ENCODE data around the gene ATPAF1. TPM values are rescaled to one million over a fixed set of nuclear protein-coding genes. Genes with fewer than 3 reads are reported as not detected.
A peak's percentile ranks its signal among the peaks of the same experiment; 100 is the strongest.

Gene ATPAF1
- total and polyA plus RNA-seq, 9 of the 15 experiments (the other 6 are each of a cell fraction or from before 2014, with no cell fraction given), result 6.3 to 56.2 (median 27.4) TPM

GRCh38 chr1:46582972-46583371, 85.2 kb downstream of the ATPAF1 start (continued):
- TF ChIP-seq ZNF277 (CRISPR knock-in tag; IDR thresholded peaks at IDR 0.05; ENCODE audit: borderline replicate concordance) (no peak), ZNF395 (CRISPR knock-in tag; IDR thresholded peaks at IDR 0.05) (no peak), SMARCE1 (IDR thresholded peaks at IDR 0.05) (peak; percentile 35; the same call in 1 of the 2 replicates), KLF6 (CRISPR knock-in tag; IDR thresholded peaks at IDR 0.05; ENCODE audit: borderline replicate concordance) (no peak), KDM1A (IDR thresholded peaks at IDR 0.05) (0 out of 4 replicates have a peak, but pooled peaks of 1 of the 2 experiments have one; percentile 18), SOX6 (IDR thresholded peaks at IDR 0.05) (0 out of 2 replicates have a peak, but pooled peaks have one; percentile 10), FOXA3 (CRISPR knock-in tag; conservative IDR thresholded peaks at IDR 0.05 in 1 of 2, IDR thresholded peaks at IDR 0.05 in 1 of 2) (peak in 1 of 2 experiments; percentile 35; a peak in 1 of 4 replicates), TEAD1 (CRISPR knock-in tag; IDR thresholded peaks at IDR 0.05) (no peak), GTF2B (IDR thresholded peaks at IDR 0.05; ENCODE audit: extremely low read depth, insufficient read length) (no peak), ZNF274 (IDR thresholded peaks at IDR 0.05; ENCODE audit: borderline replicate concordance, low read depth, low read length) (no peak), TEAD4 (IDR thresholded peaks at IDR 0.05; ENCODE audit: low read length) (peak; percentile 52; the same call in 1 of the 2 replicates), TEAD4 (CRISPR knock-in tag; IDR thresholded peaks at IDR 0.05; ENCODE audit: borderline replicate concordance) (no peak), ZBTB43 (CRISPR knock-in tag; IDR thresholded peaks at IDR 0.05) (no peak), ARID2 (IDR thresholded peaks at IDR 0.05) (no peak), L3MBTL2 (IDR thresholded peaks at IDR 0.05) (no peak), NKRF (IDR thresholded peaks at IDR 0.05; ENCODE audit: borderline replicate concordance) (no peak), LCOR (CRISPR knock-in tag; IDR thresholded peaks at IDR 0.05) (0 out of 2 replicates have a peak, but pooled peaks have one; percentile 14), TBL1XR1 (IDR thresholded peaks at IDR 0.05; ENCODE audit: low read length in 2 of 2) (no peak), ZNF263 (CRISPR knock-in tag; IDR thresholded peaks at IDR 0.05; ENCODE audit: borderline replicate concordance) (peak; percentile 98), SMAD3 (CRISPR knock-in tag; conservative IDR thresholded peaks at IDR 0.05) (0 out of 2 replicates have a peak, but pooled peaks have one; percentile 7)

Measured in K562 (cell line).